ENCODE results near the gene SUZ12.
"Not testable (repeated sequence)": the region's sequence is repeated elsewhere in the genome, so short reads cannot be mapped to it uniquely, and the experiment has no call there.

Gene SUZ12

DNA sequence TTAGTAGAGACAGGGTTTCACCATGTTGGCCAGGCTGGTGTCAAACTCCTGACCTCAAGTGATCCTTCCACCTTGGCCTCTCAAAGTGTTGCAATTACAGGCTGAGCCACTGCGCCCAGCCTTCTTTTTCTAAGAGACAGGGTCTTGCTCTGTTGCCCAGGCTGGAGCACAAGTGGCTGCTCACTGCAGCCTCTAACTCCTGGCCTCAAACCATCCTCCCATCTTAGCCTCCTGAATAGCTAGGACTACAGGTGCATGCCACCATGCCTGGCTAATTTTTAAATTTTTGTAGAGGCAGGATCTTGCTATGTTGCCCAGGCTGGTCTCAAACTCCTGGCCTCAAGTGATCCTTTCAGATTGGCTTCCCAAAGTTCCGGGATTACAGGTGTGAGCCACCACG, 15.1 kb downstream of the SUZ12 start:
- not testable (repeated sequence) for DNase-seq (ENCODE audit: low read depth)

DNA sequence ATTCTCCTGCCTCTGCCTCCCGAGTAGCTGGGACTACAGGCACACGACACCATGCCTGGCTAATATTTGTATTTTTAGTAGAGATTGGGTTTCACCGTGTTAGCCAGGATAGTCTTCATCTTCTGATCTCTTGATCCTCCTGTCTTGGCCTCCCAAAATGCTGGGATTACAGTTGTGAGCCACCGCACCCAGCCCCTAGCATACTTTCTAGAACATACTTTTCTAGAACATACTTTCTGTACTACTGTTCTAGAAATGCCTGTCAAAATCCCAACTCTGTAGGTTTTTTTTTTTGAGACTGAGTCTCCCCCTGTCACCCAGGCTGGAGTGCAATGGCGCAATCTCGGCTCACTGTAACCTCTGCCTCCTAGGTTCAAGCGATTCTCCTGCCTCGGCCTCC, 27.3 kb downstream of the SUZ12 start:
- DNase-seq (ENCODE audit: low read depth) = not testable (repeated sequence)

DNA sequence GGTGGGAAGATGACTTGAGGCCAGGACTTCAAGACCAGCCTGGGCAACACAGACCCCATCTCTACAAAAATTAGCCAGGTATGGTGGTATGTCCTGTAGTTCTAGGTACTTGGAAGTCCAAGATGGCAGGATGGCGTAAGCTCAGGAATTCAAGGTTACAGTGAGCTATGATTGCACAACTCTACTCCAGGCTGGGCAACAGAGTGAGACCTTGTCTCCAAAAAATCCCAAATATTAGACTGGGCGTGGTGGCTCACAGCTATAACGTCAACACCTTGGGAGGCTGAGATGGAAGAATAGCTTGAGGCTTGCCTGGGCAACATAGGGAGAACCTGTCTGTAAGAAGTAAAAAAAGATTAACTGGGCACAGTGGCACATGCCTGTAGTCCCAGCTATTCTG, 30.8 kb downstream of the SUZ12 start:
- DNase-seq (ENCODE audit: low read depth) = no peak

DNA sequence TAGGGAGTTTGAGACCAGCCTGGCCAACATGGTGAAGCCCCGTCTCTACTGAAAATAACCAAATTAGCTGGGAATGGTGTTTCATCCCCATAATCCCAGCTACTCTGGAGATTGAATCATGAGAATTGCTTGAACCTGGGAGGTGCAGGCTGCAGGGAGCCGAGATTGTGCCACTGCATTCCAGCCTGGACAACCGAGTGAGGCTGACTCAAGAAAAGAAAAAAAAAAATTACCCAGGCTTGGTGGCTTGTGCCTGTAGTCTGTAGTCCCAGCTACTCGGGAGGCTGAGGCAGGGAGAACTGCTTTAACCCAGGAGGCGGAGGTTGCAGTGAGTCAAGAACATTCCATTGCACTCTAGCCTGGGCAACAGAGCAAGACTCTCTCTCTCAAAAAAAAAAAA, 33.6 kb downstream of the SUZ12 start:
- DNase-seq (ENCODE audit: low read depth) = not testable (repeated sequence)

DNA sequence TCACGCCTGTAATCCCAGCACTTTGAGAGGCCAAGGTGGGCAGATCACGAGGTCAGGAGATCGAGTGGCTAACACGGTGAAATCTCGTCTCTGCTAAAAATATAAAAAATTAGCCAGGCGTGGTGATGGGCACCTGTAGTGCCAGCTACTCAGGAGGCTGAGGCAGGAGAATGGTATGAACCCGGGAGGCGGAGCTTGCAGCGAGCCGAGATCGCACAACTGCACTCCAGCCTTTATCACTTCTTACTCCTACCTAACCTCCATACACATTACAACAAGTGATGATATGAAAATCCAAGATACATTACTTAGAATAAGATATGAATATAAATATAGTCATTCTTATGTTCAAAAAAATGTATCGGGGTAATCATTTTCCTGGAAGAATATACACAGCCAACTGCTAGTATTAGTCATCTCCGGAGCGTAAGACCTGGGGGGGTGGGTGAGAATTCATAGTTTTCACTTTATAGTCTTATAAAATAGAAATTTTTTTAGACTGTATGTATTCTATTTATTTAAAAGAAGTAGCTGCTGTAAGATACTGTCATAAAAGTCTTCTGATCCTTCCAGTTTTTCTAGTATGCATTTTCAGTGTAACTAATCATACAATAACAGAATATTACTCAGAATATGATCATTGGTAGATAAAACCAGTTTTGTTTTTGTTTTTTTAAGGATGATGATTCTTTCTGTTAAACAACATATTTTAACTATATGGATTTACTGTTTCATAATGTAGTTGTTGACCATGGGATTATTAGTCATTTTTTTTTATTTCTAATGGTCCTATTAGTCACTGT, 37.7 kb downstream of the SUZ12 start:
- not testable (repeated sequence) for DNase-seq (ENCODE audit: low read depth)

DNA sequence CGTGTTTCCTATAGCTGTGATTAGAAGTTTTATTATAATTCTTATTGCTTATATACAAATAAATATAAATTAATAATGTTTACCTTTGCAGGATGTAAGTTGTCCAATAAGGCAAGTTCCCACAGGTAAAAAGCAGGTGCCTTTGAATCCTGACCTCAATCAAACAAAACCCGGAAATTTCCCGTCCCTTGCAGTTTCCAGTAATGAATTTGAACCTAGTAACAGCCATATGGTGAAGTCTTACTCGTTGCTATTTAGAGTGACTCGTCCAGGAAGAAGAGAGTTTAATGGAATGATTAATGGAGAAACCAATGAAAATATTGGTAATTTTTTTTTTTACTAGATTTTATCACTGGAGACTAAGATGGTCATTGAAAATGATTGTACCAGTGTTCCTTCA, 38.6 kb downstream of the SUZ12 start:
- not testable (repeated sequence) for DNase-seq (ENCODE audit: low read depth)

DNA sequence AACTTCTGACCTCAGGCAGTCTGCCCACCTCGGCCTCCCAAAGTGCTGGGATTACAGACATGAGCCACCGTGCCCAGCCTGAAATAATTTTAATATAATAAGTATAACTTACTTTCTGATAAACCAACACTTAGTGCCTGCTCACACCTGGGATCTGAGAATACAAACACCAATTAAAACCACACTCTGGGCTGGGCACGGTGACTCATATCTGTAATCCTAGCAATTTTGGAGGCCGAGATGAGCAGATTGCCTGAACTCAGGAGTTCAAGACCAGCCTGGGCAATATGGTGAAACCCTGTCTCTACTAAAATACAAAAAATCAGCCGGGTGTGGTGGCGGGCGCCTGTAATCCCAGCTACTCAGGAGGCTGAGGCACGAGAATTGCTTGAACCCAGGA, 55.0 kb downstream of the SUZ12 start:
- DNase-seq (ENCODE audit: low read depth) = not testable (repeated sequence)

DNA sequence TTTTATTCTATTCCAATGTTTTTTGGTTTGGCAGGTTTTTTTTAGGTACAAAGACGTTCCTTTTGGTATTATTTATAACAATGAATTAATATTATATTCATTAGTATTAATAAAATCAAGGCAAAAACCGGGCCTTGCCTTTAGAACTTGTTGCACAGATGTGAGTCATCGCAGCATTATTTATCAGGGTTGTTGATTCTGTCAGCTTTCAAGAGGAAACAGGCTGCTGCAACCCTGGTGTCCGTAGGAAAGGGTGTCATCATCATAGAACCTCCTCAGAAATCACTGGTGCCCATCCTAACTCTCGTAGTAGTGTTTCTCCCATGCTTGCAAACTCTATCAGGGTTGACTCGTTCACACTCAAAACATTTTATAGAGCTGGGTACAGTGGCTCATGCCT, 60.2 kb downstream of the SUZ12 start:
- DNase-seq (ENCODE audit: low read depth) = no peak

DNA sequence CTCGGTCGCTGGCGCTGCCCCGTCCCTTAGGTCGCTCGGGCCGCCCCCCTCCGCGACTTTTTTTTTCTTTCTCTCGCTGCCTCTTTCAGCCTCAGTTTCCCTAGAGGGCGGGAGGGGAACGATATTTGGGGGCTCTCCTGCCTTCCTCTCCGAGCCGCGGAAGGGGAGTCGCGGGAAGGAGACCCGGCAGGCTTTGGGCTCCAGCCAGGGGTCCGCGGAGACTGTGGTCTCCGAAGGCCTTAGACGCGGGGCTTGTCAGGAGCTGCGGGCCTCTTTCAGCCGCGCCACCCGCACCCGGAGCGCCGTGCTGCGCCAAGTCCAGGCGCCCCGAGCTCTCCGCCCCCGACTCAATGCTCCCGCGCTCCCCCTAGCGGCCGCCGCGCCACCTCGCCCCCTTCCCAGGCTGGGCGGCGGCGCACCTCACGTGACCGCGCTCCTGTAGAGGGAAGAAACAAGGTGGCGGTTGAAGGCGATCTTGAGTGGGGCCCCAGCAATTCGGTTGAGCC, 70.2 kb downstream of the SUZ12 start, which contains the start of gene LRRC37B:
Gene LRRC37B (plus strand): TSS at position 427 of the 506 bp plus-strand sequence. CDS start 14,010 bp downstream, outside the sequence.
- peak; percentile 80 for DNase-seq (ENCODE audit: low read depth)

DNA sequence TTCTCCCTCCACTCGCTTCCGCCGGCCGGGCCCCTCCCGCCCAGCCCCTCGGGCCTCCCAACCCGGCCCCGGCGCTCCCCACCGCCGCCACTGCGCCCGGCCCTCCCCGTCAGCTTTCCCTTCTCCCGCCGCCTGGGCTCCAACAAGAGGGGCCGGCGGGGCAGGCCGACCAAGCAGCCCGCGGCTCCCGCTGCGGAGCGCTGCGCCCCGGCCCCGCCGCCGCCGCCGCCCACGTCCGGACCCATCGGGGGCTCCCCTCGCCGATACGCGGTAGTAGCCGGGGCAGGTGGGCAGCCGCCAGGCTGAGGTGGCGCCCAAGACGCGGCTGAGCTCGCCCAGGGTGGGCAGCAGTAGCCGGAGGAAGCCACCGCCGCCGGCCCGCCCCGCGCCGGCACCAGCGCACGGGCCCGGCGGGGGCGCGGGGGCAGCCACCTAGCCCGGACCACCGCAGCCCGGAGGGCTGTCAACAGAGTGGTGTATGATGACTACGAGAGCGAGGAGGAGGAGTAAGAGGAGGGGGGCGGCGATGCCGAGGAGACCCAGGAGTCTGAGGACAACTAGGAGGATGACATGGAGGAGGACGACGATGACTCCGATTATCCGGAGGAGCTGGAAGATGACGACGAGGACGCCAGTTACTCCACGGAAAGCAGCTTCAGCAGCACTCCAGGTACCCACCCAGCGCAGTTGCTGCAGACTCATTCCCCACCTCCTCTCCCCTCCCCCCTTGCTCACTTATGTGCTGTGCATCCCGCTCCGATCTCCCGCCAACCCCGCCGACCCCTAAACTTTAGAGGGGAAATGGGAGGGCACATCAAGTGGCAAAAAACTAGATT, 70.9 kb downstream of the SUZ12 start:
- peak; percentile 7 for DNase-seq (ENCODE audit: low read depth)

DNA sequence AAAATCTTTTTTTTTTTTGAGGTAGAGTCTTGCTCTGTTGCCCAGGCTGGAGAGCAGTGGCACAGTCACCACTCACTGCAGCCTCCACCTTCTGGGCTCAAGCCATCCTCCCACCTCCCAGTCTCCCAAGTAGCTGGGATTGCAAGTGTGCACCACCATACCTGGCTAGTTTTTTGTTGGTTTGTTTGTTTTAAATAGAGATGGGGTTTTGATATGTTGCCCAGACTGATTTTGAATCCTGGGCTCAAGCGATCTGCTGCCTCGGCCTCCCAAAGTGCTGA, 72.4 kb downstream of the SUZ12 start:
- DNase-seq (ENCODE audit: low read depth) = no peak

DNA sequence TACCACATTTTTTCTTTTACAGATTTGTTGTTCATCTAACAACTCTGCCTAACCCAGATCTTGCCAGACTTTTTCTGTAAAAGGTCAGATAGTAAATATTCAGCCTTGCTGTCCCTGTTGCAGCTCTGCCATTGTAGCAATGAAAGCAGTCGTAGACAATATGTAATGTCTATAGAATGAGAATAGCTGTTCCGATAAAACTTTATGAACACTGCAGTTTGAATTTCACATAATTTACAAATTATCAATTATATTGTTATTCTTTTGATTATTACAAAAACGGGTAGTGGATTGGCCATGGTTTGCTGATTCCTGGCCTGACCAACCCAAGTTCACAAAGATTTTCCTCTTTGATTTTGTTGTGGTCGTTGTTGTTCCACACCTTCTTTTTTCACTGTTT, 73.3 kb downstream of the SUZ12 start:
- DNase-seq (ENCODE audit: low read depth) = no peak

DNA sequence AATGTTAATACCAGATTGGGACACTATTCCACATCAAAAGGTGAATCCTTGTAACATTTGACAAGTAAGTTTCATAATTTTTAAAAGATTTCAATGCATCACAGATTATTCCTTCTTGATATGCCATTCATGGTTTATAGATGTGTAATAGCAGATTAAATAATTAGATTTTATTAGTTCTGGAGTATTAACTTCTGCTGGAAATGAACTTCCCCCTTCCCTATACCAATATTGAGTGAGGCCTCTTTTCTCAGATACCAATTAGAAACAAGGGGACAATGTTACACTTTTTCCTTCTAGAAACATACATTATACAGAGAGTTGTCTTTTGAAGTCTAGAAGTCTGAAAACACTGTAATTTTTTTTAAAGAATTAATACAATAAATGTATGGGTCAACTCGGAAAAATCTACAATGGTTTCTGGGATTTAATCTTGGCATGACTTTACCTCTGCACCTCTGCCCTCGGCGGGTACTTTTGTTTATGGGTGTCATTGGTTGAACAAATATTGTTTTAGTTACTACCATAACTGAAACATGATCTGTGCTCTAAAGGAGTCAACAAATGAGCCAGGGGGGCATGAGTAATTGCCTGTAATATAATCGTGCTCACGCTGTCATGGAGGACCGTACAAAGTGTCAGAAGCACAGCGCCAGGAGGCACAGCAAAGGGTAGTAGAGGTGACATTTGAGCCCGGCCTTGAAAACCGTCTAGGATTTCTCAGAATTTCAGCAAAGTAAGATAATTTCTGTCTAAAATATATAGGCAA, 78.6 kb downstream of the SUZ12 start:
- no peak for DNase-seq (ENCODE audit: low read depth)

DNA sequence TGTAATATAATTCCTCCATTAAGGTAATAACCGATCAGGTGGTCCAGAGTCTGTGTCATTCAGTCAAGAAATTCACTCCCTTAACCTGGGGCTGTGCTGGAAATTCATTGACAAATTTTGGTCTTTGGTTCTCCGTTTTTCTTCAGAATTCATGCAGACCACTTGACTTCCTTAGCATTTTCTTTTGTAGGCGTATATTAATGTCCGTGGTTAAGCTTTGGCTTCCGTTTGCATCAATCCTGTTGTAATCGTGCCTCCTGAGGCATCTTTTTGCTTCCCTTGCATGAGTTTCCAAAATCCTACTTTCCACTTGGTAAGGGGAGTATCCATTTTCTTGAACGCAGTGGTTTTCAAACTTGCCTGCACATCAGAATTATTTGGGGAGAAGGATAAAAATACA, 79.4 kb downstream of the SUZ12 start:
- no peak for DNase-seq (ENCODE audit: low read depth)

DNA sequence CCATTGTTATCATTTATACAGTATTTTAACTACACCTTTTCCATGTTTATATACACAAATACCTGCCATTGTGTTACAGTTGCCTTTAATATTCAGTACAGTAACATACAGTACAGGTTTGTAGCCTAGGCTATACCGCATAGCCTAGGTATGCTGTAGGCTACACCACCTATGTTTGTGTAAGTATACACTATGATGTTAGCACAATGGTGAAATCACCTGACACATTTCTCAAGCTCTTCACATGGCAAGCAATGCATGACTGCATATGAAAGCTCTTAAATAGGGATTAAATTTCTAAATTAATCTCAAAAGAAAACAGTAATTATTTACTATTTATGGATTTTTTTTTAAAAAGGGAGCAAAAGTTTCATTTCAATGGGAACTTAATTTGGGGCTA, 82.4 kb downstream of the SUZ12 start:
- no peak for DNase-seq (ENCODE audit: low read depth)

DNA sequence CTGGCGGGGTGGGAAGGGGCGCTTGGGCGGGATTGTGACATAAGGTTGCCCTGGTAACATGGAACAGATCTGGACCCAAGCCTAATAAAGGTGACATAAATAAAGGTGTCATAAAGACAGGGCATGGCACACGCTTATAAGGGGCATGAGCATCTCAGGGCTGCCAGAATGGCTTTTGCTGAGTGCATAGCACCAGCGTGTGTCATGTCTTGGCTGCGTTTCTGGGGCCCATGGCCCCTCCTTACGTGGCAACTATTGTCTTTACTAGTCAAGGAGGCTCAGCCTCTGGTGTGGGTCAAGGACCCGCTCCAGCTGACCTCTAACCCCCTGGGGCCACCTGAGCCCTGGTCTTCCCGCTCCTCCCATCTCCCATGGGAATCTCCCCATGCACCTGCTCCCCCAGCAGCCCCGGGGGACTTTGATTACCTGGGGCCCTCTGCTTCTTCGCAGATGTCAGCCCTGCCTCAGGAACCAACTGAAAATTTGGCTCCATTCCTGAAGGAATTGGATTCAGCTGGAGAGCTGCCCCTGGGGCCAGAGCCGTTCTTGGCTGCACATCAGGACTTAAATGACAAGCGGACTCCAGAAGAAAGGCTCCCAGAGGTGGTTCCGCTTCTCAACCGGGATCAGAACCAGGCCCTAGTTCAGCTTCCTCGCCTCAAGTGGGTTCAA, 84.3 kb downstream of the SUZ12 start:
- DNase-seq (ENCODE audit: low read depth) = no peak

DNA sequence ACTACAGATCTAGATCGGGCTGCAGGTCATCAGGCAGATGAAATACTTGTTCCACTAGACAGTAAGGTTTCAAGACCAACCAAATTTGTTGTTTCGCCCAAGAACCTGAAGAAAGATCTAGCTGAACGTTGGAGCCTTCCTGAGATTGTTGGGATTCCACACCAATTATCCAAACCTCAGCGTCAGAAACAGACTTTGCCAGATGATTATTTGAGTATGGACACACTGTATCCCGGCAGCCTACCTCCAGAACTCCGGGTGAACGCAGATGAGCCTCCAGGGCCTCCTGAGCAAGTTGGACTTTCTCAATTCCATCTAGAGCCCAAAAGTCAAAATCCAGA, 84.8 kb downstream of the SUZ12 start:
- DNase-seq (ENCODE audit: low read depth) = no peak

DNA sequence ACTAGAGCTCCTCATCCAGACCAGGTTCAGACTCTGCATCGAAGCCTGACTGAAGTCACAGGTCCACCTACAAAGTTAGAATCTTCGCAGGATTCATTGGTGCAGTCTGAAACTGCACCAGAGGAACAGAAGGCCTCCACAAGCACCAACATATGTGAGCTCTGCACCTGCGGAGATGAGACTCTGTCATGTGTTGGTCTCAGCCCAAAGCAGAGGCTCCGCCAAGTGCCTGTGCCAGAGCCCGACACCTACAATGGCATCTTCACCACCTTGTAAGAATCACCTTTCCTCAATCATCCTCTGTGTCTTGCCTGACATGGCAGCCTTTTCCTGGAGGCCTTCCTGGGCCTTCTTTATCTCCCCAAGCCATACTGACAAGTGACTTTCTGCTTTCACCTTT, 85.7 kb downstream of the SUZ12 start:
- DNase-seq (ENCODE audit: low read depth) = not testable (repeated sequence)

DNA sequence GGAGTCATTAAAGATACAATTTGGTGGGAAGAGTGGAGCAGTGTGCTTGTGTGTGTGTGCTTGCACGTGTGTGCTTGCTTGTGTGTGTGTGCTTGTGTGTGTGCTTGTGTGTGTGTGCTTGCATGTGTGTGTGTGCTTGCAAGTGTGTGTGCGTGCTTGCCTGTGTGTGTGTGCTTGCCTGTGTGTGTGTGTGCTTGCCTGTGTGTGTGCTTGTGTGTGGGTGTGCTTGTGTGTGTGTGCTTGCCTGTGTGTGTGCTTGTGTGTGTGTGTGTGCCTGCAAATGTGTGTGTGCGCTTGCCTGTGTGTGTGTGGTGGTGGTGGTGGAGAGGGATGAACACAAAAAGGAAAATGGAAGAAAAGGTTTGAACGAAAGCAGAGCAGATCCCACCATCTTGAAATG, 90.5 kb downstream of the SUZ12 start:
- not testable (repeated sequence) for DNase-seq (ENCODE audit: low read depth)

DNA sequence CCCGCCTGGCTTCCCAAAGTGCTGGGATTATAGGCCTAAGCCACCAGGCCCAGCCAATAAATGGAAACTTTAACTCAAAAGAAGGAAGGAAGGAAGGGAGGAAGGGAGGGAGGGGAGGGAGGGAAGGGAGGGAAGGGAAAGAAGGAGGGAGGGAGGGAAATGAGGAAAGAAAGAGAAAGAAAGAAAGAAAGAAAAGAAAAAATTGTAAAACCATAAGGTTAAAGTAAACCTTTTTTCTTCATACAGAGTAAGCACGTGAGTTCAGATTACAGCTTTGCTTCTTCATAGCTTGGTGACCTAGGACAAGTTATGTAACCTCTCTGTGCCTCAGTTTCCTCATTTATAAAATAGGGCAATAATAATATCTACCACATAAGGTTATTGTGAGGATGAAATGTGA, 96.4 kb downstream of the SUZ12 start:
- DNase-seq (ENCODE audit: low read depth) = no peak

DNA sequence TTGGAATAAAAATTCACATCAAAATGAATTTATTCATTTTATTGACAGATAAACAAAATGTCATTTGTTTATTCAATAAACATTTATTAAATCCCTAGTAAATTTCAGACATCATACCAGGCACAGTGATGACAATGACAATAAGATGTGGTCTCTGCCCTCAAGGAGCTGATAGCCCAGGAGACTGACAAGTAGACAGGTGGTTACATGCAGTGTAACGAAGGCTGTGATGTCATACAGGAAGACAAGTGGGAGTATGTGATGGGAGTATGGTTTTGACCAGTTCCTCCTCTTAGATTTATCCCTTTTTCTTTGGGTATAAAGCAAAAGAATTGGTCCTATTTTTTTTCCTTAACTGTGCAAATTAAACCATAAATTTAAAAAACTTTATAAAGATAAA, 97.0 kb downstream of the SUZ12 start:
- DNase-seq (ENCODE audit: low read depth) = not testable (repeated sequence)

DNA sequence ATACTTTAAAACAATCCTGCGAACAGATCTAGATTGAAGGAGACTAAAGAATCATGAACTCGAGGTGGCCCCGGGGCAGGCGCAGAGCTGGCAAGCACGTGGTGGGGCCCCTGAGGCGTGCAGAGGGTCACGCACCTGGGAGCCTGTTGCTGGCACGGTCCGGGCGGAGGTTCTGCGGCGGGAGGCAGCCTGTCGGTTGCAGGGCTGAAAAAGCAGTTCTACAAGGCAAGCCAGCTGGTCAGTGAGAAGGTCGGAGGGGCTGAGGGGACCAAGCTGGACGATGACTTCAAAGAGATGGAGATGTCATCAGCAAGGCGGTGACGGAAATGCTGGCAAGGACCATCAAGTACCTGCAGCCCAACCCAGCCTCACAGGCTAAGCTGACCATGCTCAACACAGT, 103.4 kb downstream of the SUZ12 start:
- not testable (repeated sequence) for DNase-seq (ENCODE audit: low read depth)

Measured in activated T-helper 1 cell treated with Interleukin-2 at 50 U/mL for 16 hours (primary cell).